ENCODE data around the gene LYPD6B.
A peak's percentile ranks its signal among the peaks of the same experiment; 100 is the strongest.

GRCh38 chr2:149115781-149116180 lies 77.3 kb downstream of the LYPD6B start:
- TF ChIP-seq CTCF (IDR thresholded peaks at IDR 0.05), result no peak
- peak in 1 of 3 donors; percentile 13 for TF ChIP-seq POLR2A (IDR thresholded peaks at IDR 0.05)

Measured in body of pancreas (tissue), 4 donors.